Measurements from ENCODE around the gene NEAT1. TPM values are rescaled to one million over a fixed set of nuclear protein-coding genes. Genes with fewer than 3 reads are reported as not detected.
A peak's percentile ranks its signal among the peaks of the same experiment; 100 is the strongest.

Gene NEAT1
- polyA plus RNA-seq, 3 donors, result 0.90 to 293 (median 1.3) TPM

DNA sequence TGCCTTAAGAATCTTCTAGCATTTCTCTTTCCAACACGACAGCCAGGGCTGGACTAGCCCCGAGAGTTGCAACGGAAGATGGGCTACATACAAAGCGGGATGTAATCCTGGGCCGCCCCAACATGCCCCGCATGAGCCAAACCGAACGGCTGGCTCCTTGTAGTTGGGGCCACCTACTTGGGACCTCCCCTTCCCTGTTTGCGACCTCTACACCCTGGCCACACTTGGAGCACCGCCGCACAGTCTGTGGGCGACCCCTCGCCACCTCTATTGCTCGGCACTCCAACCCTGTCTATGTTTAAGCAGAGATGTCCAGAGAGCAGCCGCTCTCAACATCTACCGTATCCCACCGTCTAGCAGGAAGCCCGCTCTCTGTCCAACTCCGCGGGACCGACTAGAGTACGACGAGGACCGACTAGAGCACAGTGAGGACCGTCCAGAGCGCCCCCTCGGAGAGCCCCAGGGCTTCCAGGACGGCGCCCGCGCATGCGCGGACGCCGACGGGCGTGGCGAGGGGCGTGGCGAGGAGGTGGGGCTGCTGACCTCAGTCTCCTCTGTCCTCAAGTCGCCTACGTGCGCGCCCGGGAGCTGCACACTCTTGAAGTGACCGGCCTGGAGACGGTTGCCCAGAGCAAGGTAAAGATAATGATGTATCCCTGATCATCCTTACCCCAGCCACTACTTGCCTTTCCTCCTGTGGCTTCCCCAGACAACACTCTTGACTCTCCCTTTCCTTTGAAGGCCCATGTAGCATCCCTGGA lies 32.3 kb downstream of the NEAT1 start:
- WGBS (ENCODE audit: insufficient coverage), result under 1% methylated on average over 45 of the region's 47 CpGs
- H3K36me3 Mint-ChIP-seq, result peaks cover 0 to 4% of the 10 kb centered on the region in 2 donors
- H3K27me3 Mint-ChIP-seq (ENCODE audit: low read depth in 3 of 3), result peaks cover 0 to 11% (median 2%) of the 10 kb centered on the region in 3 donors
- Histone ChIP-seq H3K36me3 (replicated peaks in 1 of 2; ENCODE audit: control insufficient read depth in 1 of 2, insufficient read depth in 2 of 2, low read length in 2 of 2) (no peaks in the 10 kb centered on the region), H3K9ac (ENCODE audit: insufficient read depth, low read length, poor library complexity, severe bottlenecking) (peak overlapping the region; percentile 60), H3K9me3 (replicated peaks in 1 of 2; ENCODE audit: control insufficient read depth in 1 of 2, insufficient read depth in 1 of 2, low read length in 2 of 2) (no peaks in the 10 kb centered on the region), H3K4me3 (replicated peaks in 1 of 3; ENCODE audit: low read depth in 2 of 3, low read length in 3 of 3) (peak overlapping the region; percentile 37 to 76 (median 48)), H3K27me3 (ENCODE audit: control insufficient read depth in 2 of 2, insufficient read depth in 2 of 2, low read length in 2 of 2) (no peaks in the 10 kb centered on the region), H3K4me1 (ENCODE audit: control insufficient read depth in 1 of 2, insufficient read depth in 2 of 2, low read length in 2 of 2) (peaks cover 33 to 35% of the 10 kb centered on the region in 2 donors), H2AFZ (ENCODE audit: insufficient read depth, low read depth, low read length, poor library complexity, severe bottlenecking) (peak overlapping the region; percentile 42), H3K79me2 (ENCODE audit: insufficient read depth, low read length) (no peaks in the 10 kb centered on the region), H4K20me1 (ENCODE audit: insufficient read depth, low read length) (peaks cover 26% of the 10 kb centered on the region), H3K27ac (ENCODE audit: low read depth in 1 of 2, low read length in 2 of 2) (peak overlapping the region; percentile 54 to 77), H3K4me2 (replicated peaks; ENCODE audit: extremely low read depth, low read length, poor library complexity, severe bottlenecking) (peak overlapping the region; percentile 87)
- H3K27ac Mint-ChIP-seq, result peak overlapping the region; percentile 89 to 98 (median 95)
- peak; percentile 83 to 86 (median 85) for DNase-seq
- peaks cover 0 to 8% (median 0%) of the 10 kb centered on the region in 7 donors for H3K9me3 Mint-ChIP-seq
- intact Hi-C loops (cut with micrococcal nuclease), result loop anchor here in 1 of 2 donors (2.0 kb wide), 1 partner anchor 16 kb away; no protein-coding TSS in a partner anchor
- TF ChIP-seq, protein P1, sequence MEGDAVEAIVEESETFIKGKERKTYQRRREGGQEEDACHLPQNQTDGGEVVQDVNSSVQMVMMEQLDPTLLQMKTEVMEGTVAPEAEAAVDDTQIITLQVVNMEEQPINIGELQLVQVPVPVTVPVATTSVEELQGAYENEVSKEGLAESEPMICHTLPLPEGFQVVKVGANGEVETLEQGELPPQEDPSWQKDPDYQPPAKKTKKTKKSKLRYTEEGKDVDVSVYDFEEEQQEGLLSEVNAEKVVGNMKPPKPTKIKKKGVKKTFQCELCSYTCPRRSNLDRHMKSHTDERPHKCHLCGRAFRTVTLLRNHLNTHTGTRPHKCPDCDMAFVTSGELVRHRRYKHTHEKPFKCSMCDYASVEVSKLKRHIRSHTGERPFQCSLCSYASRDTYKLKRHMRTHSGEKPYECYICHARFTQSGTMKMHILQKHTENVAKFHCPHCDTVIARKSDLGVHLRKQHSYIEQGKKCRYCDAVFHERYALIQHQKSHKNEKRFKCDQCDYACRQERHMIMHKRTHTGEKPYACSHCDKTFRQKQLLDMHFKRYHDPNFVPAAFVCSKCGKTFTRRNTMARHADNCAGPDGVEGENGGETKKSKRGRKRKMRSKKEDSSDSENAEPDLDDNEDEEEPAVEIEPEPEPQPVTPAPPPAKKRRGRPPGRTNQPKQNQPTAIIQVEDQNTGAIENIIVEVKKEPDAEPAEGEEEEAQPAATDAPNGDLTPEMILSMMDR (IDR thresholded peaks at IDR 0.05), result no peak
- H3K4me1 Mint-ChIP-seq, result peaks cover 47% of the 10 kb centered on the region
- H3K4me3 Mint-ChIP-seq, result peak overlapping the region; percentile 92 to 93

GRCh38 chr11:65456418-65456817 lies 33.8 kb downstream of the NEAT1 start:
- TF ChIP-seq, protein P1 (IDR thresholded peaks at IDR 0.05), result no peak

More at GRCh38 chr11:65456418-65456817, 33.8 kb downstream of the NEAT1 start:
- WGBS (ENCODE audit: insufficient coverage), result no CpG with 5 or more reads among the region's 3 CpGs
- Histone ChIP-seq H3K4me1 (ENCODE audit: control insufficient read depth in 1 of 2, insufficient read depth in 2 of 2, low read length in 2 of 2) (peaks cover 33 to 35% of the 10 kb centered on the region in 2 donors), H3K4me3 (replicated peaks in 1 of 3; ENCODE audit: low read depth in 2 of 3, low read length in 3 of 3) (no peak overlapping the region), H3K9me3 (replicated peaks in 1 of 2; ENCODE audit: control insufficient read depth in 1 of 2, insufficient read depth in 1 of 2, low read length in 2 of 2) (no peaks in the 10 kb centered on the region), H4K20me1 (ENCODE audit: insufficient read depth, low read length) (peaks cover 26% of the 10 kb centered on the region), H3K9ac (ENCODE audit: insufficient read depth, low read length, poor library complexity, severe bottlenecking) (no peak overlapping the region), H3K79me2 (ENCODE audit: insufficient read depth, low read length) (no peaks in the 10 kb centered on the region), H3K36me3 (replicated peaks in 1 of 2; ENCODE audit: control insufficient read depth in 1 of 2, insufficient read depth in 2 of 2, low read length in 2 of 2) (no peaks in the 10 kb centered on the region), H2AFZ (ENCODE audit: insufficient read depth, low read depth, low read length, poor library complexity, severe bottlenecking) (no peak overlapping the region), H3K27me3 (ENCODE audit: control insufficient read depth in 2 of 2, insufficient read depth in 2 of 2, low read length in 2 of 2) (no peaks in the 10 kb centered on the region), H3K27ac (ENCODE audit: low read depth in 1 of 2, low read length in 2 of 2) (no peak overlapping the region), H3K4me2 (replicated peaks; ENCODE audit: extremely low read depth, low read length, poor library complexity, severe bottlenecking) (no peak overlapping the region)
- DNase-seq, result no peak
- intact Hi-C loops (cut with micrococcal nuclease), result no loop called here
- Mint-ChIP-seq H3K27ac (no peak overlapping the region), H3K4me3 (no peak overlapping the region), H3K36me3 (peaks cover 0 to 4% of the 10 kb centered on the region in 2 donors), H3K4me1 (peaks cover 50% of the 10 kb centered on the region), H3K27me3 (ENCODE audit: low read depth in 3 of 3) (peaks cover 0 to 11% (median 0%) of the 10 kb centered on the region in 3 donors), H3K9me3 (peaks cover 0 to 4% (median 0%) of the 10 kb centered on the region in 7 donors)

All from CD14-positive monocyte (primary cell).